K562 (cell line): ENCODE data around the gene TMED4. TPM values are rescaled to one million over a fixed set of nuclear protein-coding genes. Genes with fewer than 3 reads are reported as not detected.
A peak's percentile ranks its signal among the peaks of the same experiment; 100 is the strongest.

Experiments used
- BHLHE40 ChIP-seq: IDR thresholded peaks from 2 replicates; pipeline ENCODE4 v1.6.1; 2011; ENCODE audit warnings: low read length, improper control_type of control experiment
- BRCA1 ChIP-seq, 2 experiments: fragments of 450-650 bp in 1 of 2; sonication (generic) in 1 of 2; formaldehyde crosslinking in 1 of 2; IDR thresholded peaks; 2 replicates each; pipeline versions ENCODE4 v1.5.0 to v1.6.1; 2017 to 2020; ENCODE audit warnings: mild to moderate bottlenecking in 1 of 2, missing genetic modification reagents in 1 of 2
- CBFA2T2 ChIP-seq: fragments of 450-650 bp; conservative IDR thresholded peaks from 2 replicates; pipeline ENCODE4 v1.6.1; 2017; ENCODE audit warnings: mild to moderate bottlenecking
- CC2D1A ChIP-seq: fragments of 450-650 bp; IDR thresholded peaks from 2 replicates; pipeline ENCODE4 v1.6.1; 2017; ENCODE audit warnings: mild to moderate bottlenecking
- CHD2 ChIP-seq: IDR thresholded peaks from 2 replicates; pipeline ENCODE4 v1.6.1; 2011; ENCODE audit warnings: low read depth, low read length
- ERF ChIP-seq: fragments of 450-650 bp; formaldehyde crosslinking; IDR thresholded peaks from 2 replicates; pipeline ENCODE4 v1.4.0; 2020; ENCODE audit warnings: mild to moderate bottlenecking, mixed read lengths
- ESRRA ChIP-seq: fragments of 450-650 bp; IDR thresholded peaks from 2 replicates; pipeline ENCODE4 v1.6.1; 2014; ENCODE audit warnings: low read depth, mild to moderate bottlenecking, moderate library complexity, borderline replicate concordance
- HNRNPH1 ChIP-seq: fragments of 200-400 bp; formaldehyde crosslinking; optimal IDR thresholded peaks from 2 replicates; pipeline ENCODE3; 2017; ENCODE audit warnings: low read depth, mild to moderate bottlenecking, low read length, moderate library complexity
- KLF6 ChIP-seq: fragments of 250-450 bp; sonication (Bioruptor Pico); IDR thresholded peaks from 2 replicates; pipeline ENCODE4 v1.4.0; 2020; ENCODE audit warnings: mild to moderate bottlenecking, moderate library complexity, borderline replicate concordance
- MAFG ChIP-seq: fragments of 450-650 bp; conservative IDR thresholded peaks from 2 replicates; pipeline ENCODE4 v1.6.1; 2016; ENCODE audit warnings: missing genetic modification characterization, missing compliant biosample characterization
- MTA2 ChIP-seq: fragments of 450-650 bp; IDR thresholded peaks from 2 replicates; pipeline ENCODE4 v1.6.1; 2016; ENCODE audit warnings: low read depth
- RBM22 ChIP-seq: fragments of 200-400 bp; formaldehyde crosslinking; IDR thresholded peaks from 2 replicates; pipeline ENCODE4 v1.6.1; 2018; ENCODE audit warnings: low read length, low read depth; ENCODE audit not compliant: poor library complexity, severe bottlenecking
- RNF2 ChIP-seq: sonication (generic); IDR thresholded peaks from 2 replicates; pipeline ENCODE4 v1.6.1; 2016
- SMARCC2 ChIP-seq: fragments of 450-650 bp; IDR thresholded peaks from 2 replicates; pipeline ENCODE4 v1.6.1; 2017; ENCODE audit warnings: antibody characterized with exemption, moderate library complexity, mild to moderate bottlenecking, low read depth
- SMC3 ChIP-seq: conservative IDR thresholded peaks from 2 replicates; pipeline ENCODE4 v1.6.1; 2011; ENCODE audit warnings: low read depth, low read length, improper control_type of control experiment; ENCODE audit not compliant: insufficient read depth
- TCF7L2 ChIP-seq: fragments of 150-350 bp; IDR thresholded peaks from 2 replicates; pipeline ENCODE4 v1.6.1; 2016; ENCODE audit warnings: low read depth, mild to moderate bottlenecking, low read length, moderate library complexity
- TEAD2 ChIP-seq: fragments of 450-650 bp; IDR thresholded peaks from 2 replicates; pipeline ENCODE4 v1.6.1; 2016; ENCODE audit warnings: missing genetic modification characterization, control low read depth, missing compliant biosample characterization
- XRCC4 ChIP-seq: IDR thresholded peaks from one replicate; pipeline ENCODE4 v1.6.1; 2011; ENCODE audit not compliant: insufficient read depth, insufficient read length; ENCODE audit errors: extremely low read depth
- ZC3H4 ChIP-seq: sonication (generic); formaldehyde crosslinking; IDR thresholded peaks from 2 replicates; pipeline ENCODE4 v1.9.0; 2021; ENCODE audit warnings: missing genetic modification reagents, borderline replicate concordance
- ZC3H8 ChIP-seq: fragments of 450-650 bp; IDR thresholded peaks from 2 replicates; pipeline ENCODE4 v1.6.1; 2017
- ZNF184 ChIP-seq: sonication (generic); formaldehyde crosslinking; IDR thresholded peaks from 2 replicates; pipeline ENCODE4 v1.5.0; 2020; ENCODE audit warnings: missing genetic modification reagents
- ZNF263 ChIP-seq: sonication (generic); formaldehyde crosslinking; IDR thresholded peaks from 2 replicates; pipeline ENCODE4 v1.8.0; 2022; ENCODE audit warnings: mild to moderate bottlenecking, missing genetic modification reagents, borderline replicate concordance
- ZNF282 ChIP-seq: sonication (generic); formaldehyde crosslinking; IDR thresholded peaks from 2 replicates; pipeline ENCODE4 v1.8.1; 2023; ENCODE audit warnings: missing genetic modification reagents
- ZNF41 ChIP-seq: fragments of 250-450 bp; sonication (Bioruptor Pico); conservative IDR thresholded peaks from 2 replicates; pipeline ENCODE4 v1.4.0; 2020; ENCODE audit warnings: mild to moderate bottlenecking
- polyA plus RNA-seq, 8 experiments: library from polyadenylated mRNA; depleted of rRNA in 4 of 8; stranded (reverse) in 5 of 8; unstranded in 3 of 8; fragments of >200 nt; fragmentation: Nextera tagmentation in 2 of 8; fragmentation: Illumina TruSeq in 1 of 8; extraction: Ambion mirVana in 2 of 8; extraction: Trizol in 1 of 8; gene quantifications; 2 replicates each; pipeline versions ENCODE4 v1.2.1 to v1.2.3, GENCODE V29; 2011 to 2014; ENCODE audit warnings: inconsistent platforms in 1 of 8, missing spikeins in 1 of 8
- total RNA-seq, 7 experiments: library from RNA; depleted of rRNA in 6 of 7; stranded (reverse); fragments of >200 nt in 6 of 7; fragmentation: Illumina TruSeq in 2 of 7; extraction: Trizol in 2 of 7; gene quantifications; 2 replicates each; pipeline versions ENCODE4 v1.2.1 to v1.2.3, GENCODE V29; 2011 to 2021; ENCODE audit warnings: low replicate concordance in 1 of 7
- TF ChIP-seq, protein P1 (sequence below): fragments of 450-650 bp; IDR thresholded peaks from one replicate; pipeline ENCODE4 v1.6.1; 2018; ENCODE audit warnings: mild to moderate bottlenecking, moderate library complexity; ENCODE audit not compliant: partially characterized antibody
- TF ChIP-seq, protein P2 (sequence below): fragments of 250-450 bp; sonication (Bioruptor Pico); IDR thresholded peaks from 2 replicates; pipeline ENCODE4 v1.5.0; 2022; ENCODE audit warnings: mild to moderate bottlenecking
- TF ChIP-seq, protein P3 (sequence below): fragments of 450-650 bp; formaldehyde crosslinking; IDR thresholded peaks from 2 replicates; pipeline ENCODE4 v1.4.0; 2022; ENCODE audit warnings: mild to moderate bottlenecking, moderate library complexity

The TMED4 gene
- total and polyA plus RNA-seq, 9 of the 15 experiments (the other 6 are each of a cell fraction or from before 2014, with no cell fraction given): 20.3 to 64.0 (median 42.1) TPM

DNA sequence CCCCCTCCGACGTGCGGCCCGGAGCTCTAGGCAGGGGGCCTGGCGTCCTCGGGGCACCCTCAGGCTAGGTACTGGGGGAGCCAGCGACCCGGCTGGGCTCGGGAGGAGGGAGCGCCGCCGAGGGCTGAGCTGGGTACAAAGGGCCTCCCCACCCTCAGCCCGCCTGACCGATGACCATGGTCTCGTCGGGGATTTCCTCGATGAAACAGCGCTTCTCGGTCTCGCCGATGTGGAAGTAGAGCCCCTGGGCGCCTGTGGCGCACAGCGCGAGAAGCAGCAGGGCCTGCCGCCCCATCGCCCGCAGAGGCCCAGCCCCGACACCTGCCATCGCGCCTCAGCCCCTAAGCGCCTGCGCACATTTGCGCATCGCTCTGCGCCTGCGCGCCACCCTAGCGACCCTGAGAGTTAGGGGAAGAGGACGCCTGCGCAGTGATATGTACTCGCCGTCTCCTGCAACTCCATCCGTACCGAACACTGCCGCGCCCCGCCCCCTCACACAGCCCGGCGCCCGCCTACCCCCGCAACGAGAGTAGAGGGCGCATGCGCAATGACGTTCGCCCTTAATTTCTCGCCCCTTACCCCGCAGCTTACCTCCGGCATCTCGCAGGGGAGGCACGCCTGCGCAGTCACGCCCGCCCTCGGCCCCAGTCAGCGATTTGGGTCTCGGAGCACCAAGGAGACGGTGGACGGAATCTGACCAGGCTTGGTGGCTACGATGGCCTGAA lies at the start of gene TMED4 (continued):
- TF ChIP-seq ZC3H8 (no peak), ZNF184 (CRISPR knock-in tag) (no peak), CBFA2T2 (no peak), TEAD2 (tag) (no peak), RBM22 (no peak), ZNF41 (no peak), CC2D1A (no peak), SMARCC2 (no peak), ZC3H4 (CRISPR knock-in tag) (0 out of 2 replicates have a peak, but pooled peaks have one; percentile 65), BRCA1 (IDR thresholded peaks at IDR 0.05) (no peak), BRCA1 (CRISPR knock-in tag; IDR thresholded peaks at IDR 0.05) (no peak), MTA2 (no peak), ERF (CRISPR knock-in tag) (peak; percentile 41; the same call in 1 of the 2 replicates), RNF2 (no peak), ZNF282 (CRISPR knock-in tag) (no peak), KLF6 (CRISPR knock-in tag) (no peak), CHD2 (0 out of 2 replicates have a peak, but pooled peaks have one; percentile 44), SMC3 (no peak), XRCC4 (no peak), ZNF263 (CRISPR knock-in tag) (0 out of 2 replicates have a peak, but pooled peaks have one; percentile 65), ESRRA (peak; percentile 27; the same call in 1 of the 2 replicates), TCF7L2 (no peak), HNRNPH1 (no peak), BHLHE40 (no peak), MAFG (tag) (peak; percentile 53)
- TF ChIP-seq, protein P1, sequence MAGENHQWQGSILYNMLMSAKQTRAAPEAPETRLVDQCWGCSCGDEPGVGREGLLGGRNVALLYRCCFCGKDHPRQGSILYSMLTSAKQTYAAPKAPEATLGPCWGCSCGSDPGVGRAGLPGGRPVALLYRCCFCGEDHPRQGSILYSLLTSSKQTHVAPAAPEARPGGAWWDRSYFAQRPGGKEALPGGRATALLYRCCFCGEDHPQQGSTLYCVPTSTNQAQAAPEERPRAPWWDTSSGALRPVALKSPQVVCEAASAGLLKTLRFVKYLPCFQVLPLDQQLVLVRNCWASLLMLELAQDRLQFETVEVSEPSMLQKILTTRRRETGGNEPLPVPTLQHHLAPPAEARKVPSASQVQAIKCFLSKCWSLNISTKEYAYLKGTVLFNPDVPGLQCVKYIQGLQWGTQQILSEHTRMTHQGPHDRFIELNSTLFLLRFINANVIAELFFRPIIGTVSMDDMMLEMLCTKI: no peak
- TF ChIP-seq, protein P2, sequence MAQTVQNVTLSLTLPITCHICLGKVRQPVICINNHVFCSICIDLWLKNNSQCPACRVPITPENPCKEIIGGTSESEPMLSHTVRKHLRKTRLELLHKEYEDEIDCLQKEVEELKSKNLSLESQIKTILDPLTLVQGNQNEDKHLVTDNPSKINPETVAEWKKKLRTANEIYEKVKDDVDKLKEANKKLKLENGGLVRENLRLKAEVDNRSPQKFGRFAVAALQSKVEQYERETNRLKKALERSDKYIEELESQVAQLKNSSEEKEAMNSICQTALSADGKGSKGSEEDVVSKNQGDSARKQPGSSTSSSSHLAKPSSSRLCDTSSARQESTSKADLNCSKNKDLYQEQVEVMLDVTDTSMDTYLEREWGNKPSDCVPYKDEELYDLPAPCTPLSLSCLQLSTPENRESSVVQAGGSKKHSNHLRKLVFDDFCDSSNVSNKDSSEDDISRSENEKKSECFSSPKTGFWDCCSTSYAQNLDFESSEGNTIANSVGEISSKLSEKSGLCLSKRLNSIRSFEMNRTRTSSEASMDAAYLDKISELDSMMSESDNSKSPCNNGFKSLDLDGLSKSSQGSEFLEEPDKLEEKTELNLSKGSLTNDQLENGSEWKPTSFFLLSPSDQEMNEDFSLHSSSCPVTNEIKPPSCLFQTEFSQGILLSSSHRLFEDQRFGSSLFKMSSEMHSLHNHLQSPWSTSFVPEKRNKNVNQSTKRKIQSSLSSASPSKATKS: 0 out of 2 replicates have a peak, but pooled peaks have one; percentile 41
- TF ChIP-seq, protein P3, sequence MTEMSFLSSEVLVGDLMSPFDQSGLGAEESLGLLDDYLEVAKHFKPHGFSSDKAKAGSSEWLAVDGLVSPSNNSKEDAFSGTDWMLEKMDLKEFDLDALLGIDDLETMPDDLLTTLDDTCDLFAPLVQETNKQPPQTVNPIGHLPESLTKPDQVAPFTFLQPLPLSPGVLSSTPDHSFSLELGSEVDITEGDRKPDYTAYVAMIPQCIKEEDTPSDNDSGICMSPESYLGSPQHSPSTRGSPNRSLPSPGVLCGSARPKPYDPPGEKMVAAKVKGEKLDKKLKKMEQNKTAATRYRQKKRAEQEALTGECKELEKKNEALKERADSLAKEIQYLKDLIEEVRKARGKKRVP: 0 out of 2 replicates have a peak, but pooled peaks have one; percentile 31
